WERI-Rb-1 (cell line): ENCODE measurements around the gene DCHS2.

ENCODE experiments used
- DNase-seq: peaks from one replicate; pipeline ENCODE4 v3.0.0-alpha.2; 2020
- H3K27ac ChIP-seq: fragments of 250-450 bp; sonication (Bioruptor Pico); 2 replicates; pipeline ENCODE4 v1.5.1; 2020; ENCODE audit warnings: mild to moderate bottlenecking, moderate library complexity
- H3K27me3 ChIP-seq: fragments of 250-450 bp; sonication (Bioruptor Pico); 2 replicates; pipeline ENCODE4 v1.5.1; 2021; ENCODE audit warnings: mild to moderate bottlenecking, low read depth, moderate library complexity; ENCODE audit not compliant: insufficient read depth, severe bottlenecking
- H3K36me3 ChIP-seq: fragments of 250-450 bp; sonication (Bioruptor Pico); 2 replicates; pipeline ENCODE4 v1.5.1; 2020; ENCODE audit warnings: mild to moderate bottlenecking, moderate library complexity
- H3K4me3 ChIP-seq: 2 replicates; pipeline ENCODE4 v1.5.1; 2011; ENCODE audit warnings: low read depth, mild to moderate bottlenecking, control low read depth, low read length
- H3K9me3 ChIP-seq: fragments of 250-450 bp; sonication (Bioruptor Pico); 2 replicates; pipeline ENCODE4 v1.5.1; 2021; ENCODE audit warnings: mild to moderate bottlenecking, moderate library complexity; ENCODE audit not compliant: severe bottlenecking
- TF ChIP-seq, protein P1 (sequence below): IDR thresholded peaks from 2 replicates; pipeline ENCODE4 v1.5.1; 2011; ENCODE audit warnings: low read depth, mild to moderate bottlenecking, control low read depth, inconsistent platforms, low read length

DCHS2 gene

DNA sequence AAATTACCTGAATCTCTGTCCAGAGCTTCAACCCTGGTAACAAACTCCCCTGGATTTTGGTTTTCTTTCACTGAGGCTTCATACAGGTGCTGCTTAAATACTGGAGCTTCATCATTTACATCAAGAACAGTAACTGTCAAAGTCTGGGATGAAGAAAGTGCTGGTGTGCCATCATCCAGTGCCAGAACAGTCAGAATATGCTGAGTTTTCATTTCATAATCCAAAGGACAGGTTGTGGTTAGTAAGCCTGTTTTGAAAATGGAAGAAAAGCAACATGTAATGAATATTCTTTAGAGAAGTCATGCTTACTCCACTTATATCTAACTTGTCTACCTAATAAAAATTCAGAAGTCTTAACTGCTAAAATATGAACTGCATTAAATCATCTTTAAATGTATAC, 175.9 kb downstream of the DCHS2 start:
- peaks cover 2% of the 10 kb centered on the region for H3K9me3 ChIP-seq
- TF ChIP-seq, protein P1, sequence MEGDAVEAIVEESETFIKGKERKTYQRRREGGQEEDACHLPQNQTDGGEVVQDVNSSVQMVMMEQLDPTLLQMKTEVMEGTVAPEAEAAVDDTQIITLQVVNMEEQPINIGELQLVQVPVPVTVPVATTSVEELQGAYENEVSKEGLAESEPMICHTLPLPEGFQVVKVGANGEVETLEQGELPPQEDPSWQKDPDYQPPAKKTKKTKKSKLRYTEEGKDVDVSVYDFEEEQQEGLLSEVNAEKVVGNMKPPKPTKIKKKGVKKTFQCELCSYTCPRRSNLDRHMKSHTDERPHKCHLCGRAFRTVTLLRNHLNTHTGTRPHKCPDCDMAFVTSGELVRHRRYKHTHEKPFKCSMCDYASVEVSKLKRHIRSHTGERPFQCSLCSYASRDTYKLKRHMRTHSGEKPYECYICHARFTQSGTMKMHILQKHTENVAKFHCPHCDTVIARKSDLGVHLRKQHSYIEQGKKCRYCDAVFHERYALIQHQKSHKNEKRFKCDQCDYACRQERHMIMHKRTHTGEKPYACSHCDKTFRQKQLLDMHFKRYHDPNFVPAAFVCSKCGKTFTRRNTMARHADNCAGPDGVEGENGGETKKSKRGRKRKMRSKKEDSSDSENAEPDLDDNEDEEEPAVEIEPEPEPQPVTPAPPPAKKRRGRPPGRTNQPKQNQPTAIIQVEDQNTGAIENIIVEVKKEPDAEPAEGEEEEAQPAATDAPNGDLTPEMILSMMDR = no peak
- no peak for DNase-seq
- no peaks in the 10 kb centered on the region for H3K27me3 ChIP-seq
- no peak overlapping the region for H3K4me3 ChIP-seq
- no peaks in the 10 kb centered on the region for H3K36me3 ChIP-seq
- no peak overlapping the region for H3K27ac ChIP-seq

DNA sequence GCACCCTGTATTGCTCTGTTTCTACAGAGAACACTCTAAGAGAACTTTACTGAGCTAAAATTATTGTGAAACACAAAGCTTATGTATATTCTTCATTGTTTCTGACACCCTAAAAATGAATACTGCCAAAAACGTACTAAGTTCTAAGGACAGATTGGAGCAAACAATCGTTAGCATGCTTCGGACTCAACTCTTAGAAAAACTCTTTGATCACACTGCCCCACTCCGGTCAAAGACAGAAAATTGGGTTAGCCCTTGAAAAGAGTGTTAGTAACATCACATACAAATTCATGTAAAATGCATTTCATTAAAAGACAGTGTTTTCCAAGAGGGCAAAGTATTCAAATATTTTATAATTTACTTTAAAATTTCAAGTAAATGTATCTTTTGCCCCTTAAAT, 177.4 kb downstream of the DCHS2 start:
- H3K27me3 ChIP-seq = no peaks in the 10 kb centered on the region
- H3K27ac ChIP-seq = no peak overlapping the region
- TF ChIP-seq, protein P1 = no peak
- no peaks in the 10 kb centered on the region for H3K36me3 ChIP-seq
- no peak overlapping the region for H3K4me3 ChIP-seq
- no peak for DNase-seq
- H3K9me3 ChIP-seq = peaks cover 2% of the 10 kb centered on the region

- Histone ChIP-seq H3K4me3 (no peak overlapping the region), H3K36me3 (no peaks in the 10 kb centered on the region)
- TF ChIP-seq, protein P1 = no peak
These were observed 178.5 kb downstream of the DCHS2 start for GRCh38 chr4:154313004-154313585.

DNA sequence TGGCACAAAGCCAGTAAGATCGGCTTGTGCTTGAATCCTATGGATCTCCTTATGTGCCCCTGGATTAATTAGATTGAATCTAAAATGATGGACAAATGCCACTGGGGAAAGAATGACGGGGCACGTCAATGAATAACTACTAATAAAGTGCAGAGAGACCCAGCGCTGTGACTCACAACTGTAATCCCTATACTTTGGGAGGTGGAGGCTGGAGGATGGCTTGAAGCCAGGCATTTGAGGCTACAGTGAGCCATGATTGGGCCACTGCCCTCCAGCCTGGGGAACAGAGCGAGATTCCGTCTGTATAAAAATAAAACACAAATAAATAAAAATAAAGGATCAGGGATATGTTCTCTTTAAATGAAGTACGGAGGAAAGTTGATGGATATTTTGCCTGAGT, 179.4 kb downstream of the DCHS2 start:
- H3K27ac ChIP-seq = no peak overlapping the region
- H3K27me3 ChIP-seq = no peaks in the 10 kb centered on the region
- DNase-seq = no peak
- no peaks in the 10 kb centered on the region for H3K36me3 ChIP-seq
- TF ChIP-seq, protein P1 = no peak
- no peak overlapping the region for H3K4me3 ChIP-seq
- peaks cover 2% of the 10 kb centered on the region for H3K9me3 ChIP-seq

More at GRCh38 chr4:154313004-154313585, 178.5 kb downstream of the DCHS2 start:
- H3K9me3 ChIP-seq = peaks cover 2% of the 10 kb centered on the region
- H3K27ac ChIP-seq = no peak overlapping the region
- DNase-seq = no peak
- H3K27me3 ChIP-seq = no peaks in the 10 kb centered on the region

GRCh38 chr4:154310578-154310977, 181.0 kb downstream of the DCHS2 start:
- H3K36me3 ChIP-seq = no peaks in the 10 kb centered on the region
- H3K27me3 ChIP-seq = no peaks in the 10 kb centered on the region
- TF ChIP-seq, protein P1 = no peak
- no peak for DNase-seq
- peaks cover 2% of the 10 kb centered on the region for H3K9me3 ChIP-seq
- no peak overlapping the region for H3K27ac ChIP-seq
- H3K4me3 ChIP-seq = no peak overlapping the region

DNA sequence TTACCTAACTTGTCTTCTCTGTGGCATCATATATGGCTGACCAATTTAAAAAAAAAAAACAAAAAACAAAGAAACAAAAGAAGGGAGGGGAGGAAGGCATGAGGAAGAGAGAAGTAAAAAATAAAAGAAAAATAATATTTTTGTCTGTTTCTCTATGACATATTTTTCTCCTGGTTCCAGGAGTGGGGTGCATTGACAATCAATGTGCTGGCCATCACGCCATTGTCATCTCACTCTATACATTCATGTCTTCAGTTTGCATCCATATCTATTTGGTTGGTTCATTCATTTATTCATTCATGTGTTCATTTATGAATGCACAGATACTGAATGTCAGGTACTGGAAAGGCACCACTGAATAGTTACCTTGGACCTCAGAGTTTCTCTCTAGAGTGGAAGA, 183.4 kb downstream of the DCHS2 start:
- DNase-seq = no peak

More for the DNA sequence above, 183.4 kb downstream of the DCHS2 start:
- TF ChIP-seq, protein P1 = no peak
- Histone ChIP-seq H3K4me3 (no peak overlapping the region), H3K27me3 (no peaks in the 10 kb centered on the region), H3K27ac (no peak overlapping the region), H3K36me3 (no peaks in the 10 kb centered on the region), H3K9me3 (peaks cover 2% of the 10 kb centered on the region)
